ENCODE data around the gene USO1.

GRCh38 chr4:75843596-75843995 is 119.2 kb downstream of the USO1 start:
- TF ChIP-seq EZH2 (IDR thresholded peaks at IDR 0.05; ENCODE audit: insufficient read depth, poor library complexity, severe bottlenecking), result no peak
- TF ChIP-seq EZH2phosphoT487 (IDR thresholded peaks at IDR 0.05; ENCODE audit: insufficient read depth, low read depth), result no peak
